ENCODE data around the gene TAS2R8.
"Not testable (repeated sequence)": the region's sequence is repeated elsewhere in the genome, so short reads cannot be mapped to it uniquely, and the experiment has no call there.

TAS2R8 gene

DNA sequence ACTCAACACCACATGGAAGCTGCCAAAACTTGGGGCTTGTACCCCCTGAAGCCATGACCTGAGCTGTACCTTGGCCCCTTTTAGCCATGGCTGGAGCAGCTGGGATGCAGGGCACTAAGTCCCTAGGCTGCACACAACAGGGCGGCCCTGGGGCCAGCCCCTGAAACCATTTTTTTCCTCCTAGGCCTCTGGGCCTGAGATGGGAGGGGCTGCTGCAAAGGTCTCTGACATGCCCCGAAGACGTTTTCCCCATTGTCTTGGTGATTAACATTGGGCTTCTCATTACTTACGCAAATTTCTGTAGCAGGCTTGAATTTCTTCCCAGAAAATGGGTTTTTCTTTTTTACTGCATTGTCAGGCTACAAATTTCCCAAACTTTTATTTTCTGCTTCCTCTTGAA, 15.3 kb downstream of the TAS2R8 start:
- H3K27me3 ChIP-seq (ENCODE audit: control insufficient read depth in 3 of 3, insufficient read depth in 3 of 3, low read depth in 1 of 3, low read length in 3 of 3); H3K4me3 ChIP-seq (ENCODE audit: low read length in 2 of 2); H2AFZ ChIP-seq (ENCODE audit: low read length); H3K4me1 ChIP-seq (ENCODE audit: control insufficient read depth in 2 of 2, insufficient read depth in 1 of 2, low read depth in 1 of 2, low read length in 2 of 2); H2BK120ac ChIP-seq (ENCODE audit: low read depth, low read length); H3K4ac ChIP-seq (ENCODE audit: low read length); H3K14ac ChIP-seq (ENCODE audit: low read length); H3K9ac ChIP-seq (ENCODE audit: low read depth, low read length, poor library complexity); H3K4me2 ChIP-seq (ENCODE audit: insufficient read depth, low read length, poor library complexity, severe bottlenecking); H2BK12ac ChIP-seq (ENCODE audit: low read length); H3K27ac ChIP-seq (replicated peaks; ENCODE audit: low read length); H2AK5ac ChIP-seq (ENCODE audit: low read depth, low read length); H4K91ac ChIP-seq (ENCODE audit: low read depth, low read length, poor library complexity); H3K18ac ChIP-seq (ENCODE audit: low read length); H3K79me1 ChIP-seq (ENCODE audit: low read depth, low read length); H4K8ac ChIP-seq (ENCODE audit: low read depth, low read length); H3K36me3 ChIP-seq (replicated peaks in 1 of 2; ENCODE audit: control insufficient read depth in 2 of 2, insufficient read depth in 2 of 2, low read length in 2 of 2); H3K9me3 ChIP-seq (replicated peaks in 1 of 2; ENCODE audit: control insufficient read depth in 2 of 2, insufficient read depth in 1 of 2, low read depth in 1 of 2, low read length in 2 of 2); H2BK5ac ChIP-seq (ENCODE audit: low read length); H3K23ac ChIP-seq (ENCODE audit: low read depth, low read length, poor library complexity); DNase-seq (ENCODE audit: low spot score); H2BK15ac ChIP-seq (ENCODE audit: low read length): not testable (repeated sequence)
- WGBS, 2 donors (ENCODE audit: extremely low coverage in 2 of 2, insufficient read length in 2 of 2, insufficient replicate concordance in 1 of 2): no CpG with 5 or more reads among the region's 4 CpGs

DNA sequence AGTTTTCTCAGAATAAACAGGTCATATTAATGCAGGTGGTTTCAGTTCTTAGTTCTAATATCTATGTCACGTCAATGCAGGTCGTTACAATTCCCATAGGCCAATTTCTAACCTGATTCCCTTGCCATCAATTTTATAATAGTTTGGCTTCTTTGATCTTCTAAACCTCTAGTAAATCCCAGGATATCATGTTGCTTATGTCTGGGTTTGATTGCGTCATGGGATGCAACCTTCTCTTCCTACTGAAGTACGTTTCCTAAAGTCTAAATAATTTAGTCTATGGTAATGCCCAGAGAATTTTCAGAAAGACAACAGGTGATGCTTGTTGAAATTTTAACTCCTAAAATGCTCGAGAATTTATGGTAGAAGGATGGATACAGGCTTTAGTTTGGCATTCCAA, 23.8 kb downstream of the TAS2R8 start:
- Histone ChIP-seq H3K36me3 (replicated peaks in 1 of 2; ENCODE audit: control insufficient read depth in 2 of 2, insufficient read depth in 2 of 2, low read length in 2 of 2) (no peaks in the 10 kb centered on the region), H3K4me3 (ENCODE audit: low read length in 2 of 2) (no peak overlapping the region), H3K4ac (ENCODE audit: low read length) (no peak overlapping the region), H3K79me1 (ENCODE audit: low read depth, low read length) (no peaks in the 10 kb centered on the region), H2BK15ac (ENCODE audit: low read length) (no peak overlapping the region), H2BK5ac (ENCODE audit: low read length) (no peak overlapping the region), H4K8ac (ENCODE audit: low read depth, low read length) (no peak overlapping the region), H3K18ac (ENCODE audit: low read length) (no peak overlapping the region), H3K14ac (ENCODE audit: low read length) (no peak overlapping the region), H2AFZ (ENCODE audit: low read length) (no peak overlapping the region), H4K91ac (ENCODE audit: low read depth, low read length, poor library complexity) (no peak overlapping the region), H2BK120ac (ENCODE audit: low read depth, low read length) (no peak overlapping the region), H2BK12ac (ENCODE audit: low read length) (no peak overlapping the region), H3K4me2 (ENCODE audit: insufficient read depth, low read length, poor library complexity, severe bottlenecking) (no peak overlapping the region), H3K23ac (ENCODE audit: low read depth, low read length, poor library complexity) (no peak overlapping the region), H3K27me3 (ENCODE audit: control insufficient read depth in 3 of 3, insufficient read depth in 3 of 3, low read depth in 1 of 3, low read length in 3 of 3) (no peaks in the 10 kb centered on the region), H3K9ac (ENCODE audit: low read depth, low read length, poor library complexity) (no peak overlapping the region), H2AK5ac (ENCODE audit: low read depth, low read length) (no peak overlapping the region), H3K9me3 (replicated peaks in 1 of 2; ENCODE audit: control insufficient read depth in 2 of 2, insufficient read depth in 1 of 2, low read depth in 1 of 2, low read length in 2 of 2) (no peaks in the 10 kb centered on the region), H3K4me1 (ENCODE audit: control insufficient read depth in 2 of 2, insufficient read depth in 1 of 2, low read depth in 1 of 2, low read length in 2 of 2) (peaks cover 0 to 3% of the 10 kb centered on the region in 2 donors), H3K27ac (replicated peaks; ENCODE audit: low read length) (no peak overlapping the region)
- DNase-seq (ENCODE audit: low spot score): no peak
- no CpG with 5 or more reads among the region's 5 CpGs for WGBS, 2 donors (ENCODE audit: extremely low coverage in 2 of 2, insufficient read length in 2 of 2, insufficient replicate concordance in 1 of 2)

DNA sequence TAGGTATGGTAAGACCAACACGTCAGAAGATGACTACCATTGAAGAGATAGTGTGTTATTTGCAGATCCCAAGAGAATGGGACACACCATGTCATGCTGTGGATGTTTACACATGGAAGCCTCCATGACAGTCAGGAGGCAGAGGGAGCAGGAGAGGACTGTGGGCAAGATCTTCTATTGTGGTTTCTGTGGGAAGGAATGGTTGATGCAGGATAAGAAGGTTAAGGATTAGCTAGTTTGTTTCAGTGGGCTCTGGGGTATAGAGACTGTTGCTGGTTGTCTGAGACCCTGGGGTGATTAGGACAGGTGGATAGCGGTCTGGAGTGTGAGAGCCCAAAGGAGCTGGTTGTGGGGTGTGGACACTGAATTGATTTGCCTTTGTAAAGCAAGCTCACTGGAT, 28.0 kb downstream of the TAS2R8 start:
- no CpG with 5 or more reads among the region's 2 CpGs for WGBS, 2 donors (ENCODE audit: extremely low coverage in 2 of 2, insufficient read length in 2 of 2, insufficient replicate concordance in 1 of 2)

DNA sequence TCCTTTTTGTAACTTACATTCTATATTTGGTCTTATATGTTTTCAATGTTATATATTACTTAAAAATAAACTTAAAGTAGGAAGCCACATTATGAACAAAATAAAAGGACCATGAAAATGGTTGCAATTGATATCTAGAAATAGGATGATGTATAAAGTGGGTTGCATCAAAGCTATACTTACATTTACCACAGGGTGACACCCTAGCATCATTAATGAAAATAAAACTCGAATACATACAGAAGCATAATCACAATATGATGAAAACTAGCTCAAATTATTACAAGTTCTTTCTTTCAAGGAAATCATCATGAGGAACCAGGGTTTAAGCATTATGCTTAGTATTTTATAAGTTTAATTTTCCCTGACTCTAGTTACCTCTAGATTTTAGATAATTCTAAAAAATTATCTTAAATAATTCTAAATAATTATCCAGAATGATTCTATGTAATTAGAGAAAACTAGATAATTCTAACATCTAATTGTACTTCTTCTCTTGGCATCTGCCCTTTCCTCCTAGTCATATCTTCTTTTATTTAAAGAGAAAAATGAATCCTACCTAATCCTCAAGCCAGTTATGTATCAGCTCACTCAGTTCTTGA, 35.9 kb downstream of the TAS2R8 start:
- no peaks in the 10 kb centered on the region for H3K4me1 ChIP-seq (ENCODE audit: control insufficient read depth in 2 of 2, insufficient read depth in 1 of 2, low read depth in 1 of 2, low read length in 2 of 2)
- no peak overlapping the region for H2BK15ac ChIP-seq (ENCODE audit: low read length)

More for the DNA sequence above, 28.0 kb downstream of the TAS2R8 start:
- Histone ChIP-seq H3K36me3 (replicated peaks in 1 of 2; ENCODE audit: control insufficient read depth in 2 of 2, insufficient read depth in 2 of 2, low read length in 2 of 2) (no peaks in the 10 kb centered on the region), H3K18ac (ENCODE audit: low read length) (no peak overlapping the region), H3K27ac (replicated peaks; ENCODE audit: low read length) (peak overlapping the region; percentile 41), H4K91ac (ENCODE audit: low read depth, low read length, poor library complexity) (no peak overlapping the region), H3K4me2 (ENCODE audit: insufficient read depth, low read length, poor library complexity, severe bottlenecking) (no peak overlapping the region), H3K23ac (ENCODE audit: low read depth, low read length, poor library complexity) (no peak overlapping the region), H2BK120ac (ENCODE audit: low read depth, low read length) (no peak overlapping the region), H3K4ac (ENCODE audit: low read length) (no peak overlapping the region), H3K9me3 (replicated peaks in 1 of 2; ENCODE audit: control insufficient read depth in 2 of 2, insufficient read depth in 1 of 2, low read depth in 1 of 2, low read length in 2 of 2) (no peaks in the 10 kb centered on the region), H3K14ac (ENCODE audit: low read length) (no peak overlapping the region), H3K9ac (ENCODE audit: low read depth, low read length, poor library complexity) (no peak overlapping the region), H2BK15ac (ENCODE audit: low read length) (no peak overlapping the region), H2AK5ac (ENCODE audit: low read depth, low read length) (no peak overlapping the region), H3K27me3 (ENCODE audit: control insufficient read depth in 3 of 3, insufficient read depth in 3 of 3, low read depth in 1 of 3, low read length in 3 of 3) (peaks cover 0 to 4% (median 0%) of the 10 kb centered on the region in 3 experiments), H2AFZ (ENCODE audit: low read length) (no peak overlapping the region), H2BK12ac (ENCODE audit: low read length) (no peak overlapping the region), H3K79me1 (ENCODE audit: low read depth, low read length) (no peaks in the 10 kb centered on the region), H3K4me3 (ENCODE audit: low read length in 2 of 2) (no peak overlapping the region), H2BK5ac (ENCODE audit: low read length) (no peak overlapping the region), H3K4me1 (ENCODE audit: control insufficient read depth in 2 of 2, insufficient read depth in 1 of 2, low read depth in 1 of 2, low read length in 2 of 2) (peaks cover 0 to 3% of the 10 kb centered on the region in 2 donors), H4K8ac (ENCODE audit: low read depth, low read length) (no peak overlapping the region)
- no peak for DNase-seq (ENCODE audit: low spot score)

More for the DNA sequence above, 35.9 kb downstream of the TAS2R8 start:
- Histone ChIP-seq H4K8ac (ENCODE audit: low read depth, low read length) (no peak overlapping the region), H2AK5ac (ENCODE audit: low read depth, low read length) (no peak overlapping the region), H2BK120ac (ENCODE audit: low read depth, low read length) (no peak overlapping the region), H3K23ac (ENCODE audit: low read depth, low read length, poor library complexity) (no peak overlapping the region), H3K9ac (ENCODE audit: low read depth, low read length, poor library complexity) (no peak overlapping the region), H3K14ac (ENCODE audit: low read length) (no peak overlapping the region), H4K91ac (ENCODE audit: low read depth, low read length, poor library complexity) (no peak overlapping the region), H2BK12ac (ENCODE audit: low read length) (no peak overlapping the region), H3K36me3 (replicated peaks in 1 of 2; ENCODE audit: control insufficient read depth in 2 of 2, insufficient read depth in 2 of 2, low read length in 2 of 2) (no peaks in the 10 kb centered on the region), H3K4me2 (ENCODE audit: insufficient read depth, low read length, poor library complexity, severe bottlenecking) (no peak overlapping the region), H3K4ac (ENCODE audit: low read length) (no peak overlapping the region), H3K4me3 (ENCODE audit: low read length in 2 of 2) (no peak overlapping the region), H2AFZ (ENCODE audit: low read length) (no peak overlapping the region), H3K9me3 (replicated peaks in 1 of 2; ENCODE audit: control insufficient read depth in 2 of 2, insufficient read depth in 1 of 2, low read depth in 1 of 2, low read length in 2 of 2) (no peaks in the 10 kb centered on the region), H3K79me1 (ENCODE audit: low read depth, low read length) (no peaks in the 10 kb centered on the region), H3K18ac (ENCODE audit: low read length) (no peak overlapping the region), H3K27me3 (ENCODE audit: control insufficient read depth in 3 of 3, insufficient read depth in 3 of 3, low read depth in 1 of 3, low read length in 3 of 3) (peaks cover 0 to 28% (median 0%) of the 10 kb centered on the region in 3 experiments), H2BK5ac (ENCODE audit: low read length) (no peak overlapping the region), H3K27ac (replicated peaks; ENCODE audit: low read length) (no peak overlapping the region)
- DNase-seq (ENCODE audit: low spot score): peak; percentile 4
- WGBS, 2 donors (ENCODE audit: extremely low coverage in 2 of 2, insufficient read length in 2 of 2, insufficient replicate concordance in 1 of 2): no CpG with 5 or more reads among the region's 1 CpG

All from neuronal stem cell (in vitro differentiated cells).